Kidney (tissue), 14 donors: ENCODE data around the gene CNTN4. TPM values are rescaled to one million over a fixed set of nuclear protein-coding genes. Genes with fewer than 3 reads are reported as not detected.

Source experiments
- DNase-seq, 5 donors: peaks; one replicate each; pipeline ENCODE4 v3.0.0-alpha.2; 2013 to 2020
- FAIRE-seq: peaks from 2 replicates; lab custom pipeline; 2012; peaks lifted over from hg19 to GRCh38; lab: Jason Lieb, UNC
- H3K27ac ChIP-seq, 2 donors: one replicate each; pipeline ENCODE4 v1.7.0; 2013; ENCODE audit warnings: low read depth in 2 of 2, low read length in 2 of 2, inconsistent platforms in 1 of 2
- H3K27me3 ChIP-seq: one replicate; pipeline ENCODE4 v1.7.1; 2013; ENCODE audit warnings: low read length, inconsistent platforms; ENCODE audit not compliant: control insufficient read depth, insufficient read depth
- H3K36me3 ChIP-seq, 3 donors: one replicate each; pipeline versions ENCODE4 v1.7.0 to v1.7.1; 2013; ENCODE audit warnings: low read length in 3 of 3, control low read depth in 1 of 3, inconsistent platforms in 1 of 3; ENCODE audit not compliant: insufficient read depth in 3 of 3, control insufficient read depth in 2 of 3
- H3K4me1 ChIP-seq, 3 donors: one replicate each; pipeline versions ENCODE4 v1.7.0 to v1.7.1; 2013; ENCODE audit warnings: low read length in 3 of 3, inconsistent platforms in 1 of 3, low read depth in 1 of 3; ENCODE audit not compliant: control insufficient read depth in 2 of 3, insufficient read depth in 2 of 3
- H3K4me3 ChIP-seq, 3 donors: one replicate each; pipeline versions ENCODE4 v1.7.0 to v1.8.1; 2013; ENCODE audit warnings: low read length in 3 of 3, control low read depth in 1 of 3, inconsistent platforms in 1 of 3
- H3K9ac ChIP-seq, 3 donors: one replicate each; pipeline versions ENCODE4 v1.7.0 to v1.7.1; 2013; ENCODE audit warnings: low read length in 3 of 3, control low read depth in 1 of 3, inconsistent platforms in 1 of 3
- H3K9me3 ChIP-seq, 3 donors: one replicate each; pipeline versions ENCODE4 v1.7.0 to v1.7.1; 2013; ENCODE audit warnings: low read length in 3 of 3, control low read depth in 1 of 3, inconsistent platforms in 1 of 3; ENCODE audit not compliant: control insufficient read depth in 2 of 3, insufficient read depth in 1 of 3
- intact Hi-C: fragments of 100-400 bp; cut with DNase I; formaldehyde crosslinking; loops from one replicate; pipeline ENCODE4 v1.11.1; 2022
- polyA plus RNA-seq: library from polyadenylated mRNA; stranded (reverse); fragments of 350-450 nt; fragmentation: Illumina TruSeq; extraction: RNeasy Lipid Tissue Mini Kit (QIAGEN cat#74804); gene quantifications from one replicate; pipeline ENCODE4 v1.2.3, GENCODE V29; 2014; ENCODE audit warnings: low read depth, low replicate concordance; ENCODE audit not compliant: insufficient read depth
- total RNA-seq: library from RNA; stranded (reverse); fragmentation: NEBNext Ultra II Directional; extraction: Animal tissue kit (Norgen Biotek cat#: 25700); gene quantifications from one replicate; pipeline ENCODE4 v1.2.1, GENCODE V29; 2021
- TF ChIP-seq, protein P1 (sequence below): IDR thresholded peaks from 3 replicates; pipeline ENCODE4 v1.5.1; 2012; ENCODE audit warnings: mild to moderate bottlenecking, moderate library complexity, borderline replicate concordance; ENCODE audit not compliant: insufficient read depth; ENCODE audit errors: extremely low read depth
- donor health status: control.
- donor health status: control.
- donor health status: control.
- donor health status: control.
- donor health status: control.
- donor health status: DM: yes; HTN: yes; CAD: no.
- donor health status: Normal renal cell carcinoma (clear cell type).

CNTN4 gene
- total and polyA plus RNA-seq, 2 donors from 2014 or later = 2.2 to 13.4 TPM

DNA sequence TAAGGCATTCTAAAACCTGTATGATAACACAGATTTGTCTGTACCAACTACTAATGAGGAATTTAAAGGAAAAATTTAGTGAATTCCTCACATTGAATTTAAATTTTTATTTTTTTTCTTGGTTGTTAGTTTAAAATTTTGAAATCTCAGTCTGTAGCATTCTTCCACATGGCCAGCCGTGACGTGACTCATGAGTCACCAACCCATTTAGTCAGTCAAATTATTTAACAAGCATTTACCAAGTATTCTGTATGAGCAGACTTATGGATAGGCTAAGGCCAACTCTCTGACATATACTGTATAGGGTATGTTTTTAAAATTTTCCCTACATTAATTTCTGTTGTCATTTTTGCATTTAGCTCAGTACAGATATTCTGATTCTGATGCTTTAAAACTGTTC is 112.9 kb downstream of the CNTN4 start:
- H3K9ac ChIP-seq = no peak overlapping the region
- H3K4me1 ChIP-seq = no peaks in the 10 kb centered on the region
- H3K9me3 ChIP-seq = no peaks in the 10 kb centered on the region
- H3K4me3 ChIP-seq = no peak overlapping the region
- TF ChIP-seq, protein P1, sequence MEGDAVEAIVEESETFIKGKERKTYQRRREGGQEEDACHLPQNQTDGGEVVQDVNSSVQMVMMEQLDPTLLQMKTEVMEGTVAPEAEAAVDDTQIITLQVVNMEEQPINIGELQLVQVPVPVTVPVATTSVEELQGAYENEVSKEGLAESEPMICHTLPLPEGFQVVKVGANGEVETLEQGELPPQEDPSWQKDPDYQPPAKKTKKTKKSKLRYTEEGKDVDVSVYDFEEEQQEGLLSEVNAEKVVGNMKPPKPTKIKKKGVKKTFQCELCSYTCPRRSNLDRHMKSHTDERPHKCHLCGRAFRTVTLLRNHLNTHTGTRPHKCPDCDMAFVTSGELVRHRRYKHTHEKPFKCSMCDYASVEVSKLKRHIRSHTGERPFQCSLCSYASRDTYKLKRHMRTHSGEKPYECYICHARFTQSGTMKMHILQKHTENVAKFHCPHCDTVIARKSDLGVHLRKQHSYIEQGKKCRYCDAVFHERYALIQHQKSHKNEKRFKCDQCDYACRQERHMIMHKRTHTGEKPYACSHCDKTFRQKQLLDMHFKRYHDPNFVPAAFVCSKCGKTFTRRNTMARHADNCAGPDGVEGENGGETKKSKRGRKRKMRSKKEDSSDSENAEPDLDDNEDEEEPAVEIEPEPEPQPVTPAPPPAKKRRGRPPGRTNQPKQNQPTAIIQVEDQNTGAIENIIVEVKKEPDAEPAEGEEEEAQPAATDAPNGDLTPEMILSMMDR = no peak
- no peak overlapping the region for H3K27ac ChIP-seq
- no peak for DNase-seq
- no peaks in the 10 kb centered on the region for H3K27me3 ChIP-seq
- no peak for FAIRE-seq
- intact Hi-C loops = no loop called here
- H3K36me3 ChIP-seq = no peaks in the 10 kb centered on the region

DNA sequence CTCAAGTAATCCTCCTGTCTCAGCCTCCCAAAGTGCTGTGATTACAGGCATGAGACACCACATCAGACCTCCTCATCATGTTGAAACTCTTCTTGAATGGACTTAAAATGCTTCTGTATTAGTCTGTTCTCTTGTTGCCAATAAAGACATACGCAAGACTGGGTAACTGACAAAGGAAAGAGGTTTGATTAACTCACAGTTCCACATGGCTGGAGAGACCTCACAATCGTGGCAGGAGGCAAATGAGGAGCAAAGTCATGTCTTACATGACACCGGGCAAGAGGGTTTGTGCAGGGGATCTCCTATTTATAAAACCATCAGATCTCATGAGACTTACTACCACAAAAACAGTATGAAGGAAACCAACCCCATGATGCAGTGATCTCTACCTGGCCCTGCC is 113.5 kb downstream of the CNTN4 start:
- Histone ChIP-seq H3K27ac (no peak overlapping the region), H3K27me3 (no peaks in the 10 kb centered on the region), H3K4me3 (no peak overlapping the region), H3K9ac (no peak overlapping the region), H3K36me3 (no peaks in the 10 kb centered on the region), H3K4me1 (no peaks in the 10 kb centered on the region), H3K9me3 (no peaks in the 10 kb centered on the region)
- no peak for FAIRE-seq
- intact Hi-C loops = no loop called here
- TF ChIP-seq, protein P1 = no peak
- no peak for DNase-seq

DNA sequence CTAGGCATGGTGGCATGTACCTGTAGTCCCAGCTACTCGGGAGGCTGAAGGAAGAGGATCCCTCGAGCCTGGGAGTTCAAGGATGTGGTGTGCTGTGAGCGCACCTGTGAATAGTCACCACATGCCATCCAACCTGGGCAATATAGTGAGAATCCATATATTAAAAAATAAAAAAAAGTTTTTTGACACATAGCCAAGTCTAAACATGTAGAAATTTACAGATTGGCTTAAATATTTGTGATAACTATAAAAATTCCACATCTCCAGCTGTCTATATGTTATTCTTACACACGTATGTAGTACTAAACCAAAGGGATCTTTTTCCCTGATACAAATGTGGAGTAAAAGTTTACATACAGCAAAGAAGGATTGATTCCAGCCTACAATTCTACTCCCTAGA is 119.7 kb downstream of the CNTN4 start:
- no peak for DNase-seq
- H3K4me1 ChIP-seq = no peaks in the 10 kb centered on the region
- H3K27ac ChIP-seq = no peak overlapping the region
- H3K9ac ChIP-seq = no peak overlapping the region
- intact Hi-C loops = no loop called here
- H3K9me3 ChIP-seq = no peaks in the 10 kb centered on the region
- no peak overlapping the region for H3K4me3 ChIP-seq
- no peak for FAIRE-seq
- no peaks in the 10 kb centered on the region for H3K27me3 ChIP-seq
- TF ChIP-seq, protein P1 = no peak
- H3K36me3 ChIP-seq = no peaks in the 10 kb centered on the region

DNA sequence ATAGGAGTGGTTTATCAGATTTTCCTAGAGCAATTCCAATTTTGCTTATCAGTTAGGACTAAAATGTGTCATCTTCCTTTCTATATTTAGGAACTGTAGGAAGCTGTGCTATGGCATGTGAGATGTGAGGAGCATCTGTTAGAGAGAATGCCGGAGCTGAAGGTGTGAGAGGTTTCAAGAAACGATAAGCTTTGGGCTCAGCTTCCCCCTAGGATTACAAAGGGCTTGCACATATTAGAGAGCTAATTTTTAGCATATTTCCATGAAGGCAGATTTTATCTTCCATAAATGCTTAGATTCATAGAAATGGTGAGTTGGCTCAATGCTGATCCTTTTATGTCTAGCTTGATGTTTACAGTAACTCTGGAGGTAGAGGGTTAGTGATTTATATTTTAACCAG is 120.2 kb downstream of the CNTN4 start:
- no peaks in the 10 kb centered on the region for H3K4me1 ChIP-seq
- TF ChIP-seq, protein P1 = no peak
- no peak for DNase-seq
- intact Hi-C loops = no loop called here
- H3K36me3 ChIP-seq = no peaks in the 10 kb centered on the region
- H3K9me3 ChIP-seq = no peaks in the 10 kb centered on the region
- H3K4me3 ChIP-seq = no peak overlapping the region
- no peaks in the 10 kb centered on the region for H3K27me3 ChIP-seq
- H3K9ac ChIP-seq = no peak overlapping the region
- no peak for FAIRE-seq
- H3K27ac ChIP-seq = no peak overlapping the region
